ENCODE data around the gene RAMP3. TPM values are rescaled to one million over a fixed set of nuclear protein-coding genes. Genes with fewer than 3 reads are reported as not detected.

RAMP3 gene
- total and polyA plus RNA-seq, 2 donors (not counting 1 experiment from before 2014, with no cell fraction given): 0.17 TPM; not detected in 1

DNA sequence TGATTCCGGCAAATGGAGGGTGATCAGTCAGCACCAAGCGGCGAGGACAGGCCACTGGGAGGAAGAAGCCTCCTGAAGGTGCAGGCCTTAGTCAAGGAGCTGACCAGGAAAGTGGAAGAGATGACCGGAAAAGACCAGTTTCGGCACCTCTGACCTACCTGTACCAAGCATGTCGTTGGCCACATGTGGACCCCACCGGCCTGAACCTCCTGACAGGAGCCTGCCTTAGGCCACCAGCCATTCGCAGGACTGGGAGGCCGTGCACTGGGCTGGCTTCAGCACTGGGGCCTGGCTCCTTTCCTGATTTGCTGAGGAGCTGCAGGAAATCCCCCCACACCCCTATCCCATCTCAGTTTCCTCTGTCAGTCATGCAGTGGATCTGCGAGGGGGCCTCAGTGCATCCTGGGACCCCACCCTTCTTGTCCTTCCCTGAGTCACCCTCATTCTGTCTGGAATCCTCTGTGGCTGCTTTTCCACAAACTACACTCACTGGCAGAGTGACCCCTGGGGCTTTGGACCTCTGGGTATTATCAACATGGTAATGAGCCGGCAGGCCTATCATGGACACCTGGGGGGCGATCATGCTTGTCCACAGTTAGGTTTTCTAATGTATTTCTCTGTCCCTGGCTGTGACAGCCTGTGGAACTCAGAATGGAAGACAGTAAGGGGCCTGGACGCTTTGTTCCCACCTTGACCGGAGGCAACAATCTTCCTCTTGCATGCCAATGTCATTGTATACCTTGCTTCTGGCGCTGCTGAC, 33.0 kb downstream of the RAMP3 start:
- DNase-seq (ENCODE audit: low read depth in 2 of 2): no peak
- H4K20me1 ChIP-seq (ENCODE audit: control insufficient read depth, extremely low read depth, insufficient read depth, low read length): no peaks in the 10 kb centered on the region
- H3K27me3 ChIP-seq (ENCODE audit: control insufficient read depth, insufficient read depth, low read length): peaks cover 2% of the 10 kb centered on the region
- no peak overlapping the region for H2AFZ ChIP-seq (ENCODE audit: low read length)
- no peak overlapping the region for H3K4me2 ChIP-seq (ENCODE audit: extremely low read depth, insufficient read depth, low read length)
- TF ChIP-seq EZH2 (IDR thresholded peaks at IDR 0.05; ENCODE audit: low read length, missing control alignments): no peak
- TF ChIP-seq, protein P1, sequence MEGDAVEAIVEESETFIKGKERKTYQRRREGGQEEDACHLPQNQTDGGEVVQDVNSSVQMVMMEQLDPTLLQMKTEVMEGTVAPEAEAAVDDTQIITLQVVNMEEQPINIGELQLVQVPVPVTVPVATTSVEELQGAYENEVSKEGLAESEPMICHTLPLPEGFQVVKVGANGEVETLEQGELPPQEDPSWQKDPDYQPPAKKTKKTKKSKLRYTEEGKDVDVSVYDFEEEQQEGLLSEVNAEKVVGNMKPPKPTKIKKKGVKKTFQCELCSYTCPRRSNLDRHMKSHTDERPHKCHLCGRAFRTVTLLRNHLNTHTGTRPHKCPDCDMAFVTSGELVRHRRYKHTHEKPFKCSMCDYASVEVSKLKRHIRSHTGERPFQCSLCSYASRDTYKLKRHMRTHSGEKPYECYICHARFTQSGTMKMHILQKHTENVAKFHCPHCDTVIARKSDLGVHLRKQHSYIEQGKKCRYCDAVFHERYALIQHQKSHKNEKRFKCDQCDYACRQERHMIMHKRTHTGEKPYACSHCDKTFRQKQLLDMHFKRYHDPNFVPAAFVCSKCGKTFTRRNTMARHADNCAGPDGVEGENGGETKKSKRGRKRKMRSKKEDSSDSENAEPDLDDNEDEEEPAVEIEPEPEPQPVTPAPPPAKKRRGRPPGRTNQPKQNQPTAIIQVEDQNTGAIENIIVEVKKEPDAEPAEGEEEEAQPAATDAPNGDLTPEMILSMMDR (conservative IDR thresholded peaks at IDR 0.05 in 1 of 2, IDR thresholded peaks at IDR 0.05 in 1 of 2; ENCODE audit: low read depth in 1 of 2, low read length in 2 of 2): no peak
- no peaks in the 10 kb centered on the region for H3K79me2 ChIP-seq (ENCODE audit: control insufficient read depth, insufficient read depth, low read length)
- no peaks in the 10 kb centered on the region for H3K9me3 ChIP-seq (ENCODE audit: control insufficient read depth, insufficient read depth, low read depth, low read length)
- no peak overlapping the region for H3K27ac ChIP-seq (ENCODE audit: insufficient read depth, low read length)
- H3K4me3 ChIP-seq (replicated peaks in 1 of 4; ENCODE audit: control extremely low read depth in 1 of 4, insufficient read depth in 1 of 4, low read depth in 3 of 4, low read length in 4 of 4): no peak overlapping the region
- no peaks in the 10 kb centered on the region for H3K4me1 ChIP-seq (ENCODE audit: control insufficient read depth, extremely low read depth, insufficient read depth, low read length)
- H3K36me3 ChIP-seq (ENCODE audit: control insufficient read depth, insufficient read depth, low read length): no peaks in the 10 kb centered on the region
- no peak overlapping the region for H3K9ac ChIP-seq (ENCODE audit: insufficient read depth, low read length)

GRCh38 chr7:45191396-45191795, 33.8 kb downstream of the RAMP3 start:
- no peak overlapping the region for H3K9ac ChIP-seq (ENCODE audit: insufficient read depth, low read length)
- no peaks in the 10 kb centered on the region for H4K20me1 ChIP-seq (ENCODE audit: control insufficient read depth, extremely low read depth, insufficient read depth, low read length)
- H3K36me3 ChIP-seq (ENCODE audit: control insufficient read depth, insufficient read depth, low read length): no peaks in the 10 kb centered on the region
- no peak overlapping the region for H2AFZ ChIP-seq (ENCODE audit: low read length)
- H3K4me2 ChIP-seq (ENCODE audit: extremely low read depth, insufficient read depth, low read length): no peak overlapping the region
- no peak for TF ChIP-seq EZH2 (IDR thresholded peaks at IDR 0.05; ENCODE audit: low read length, missing control alignments)
- TF ChIP-seq, protein P1 (conservative IDR thresholded peaks at IDR 0.05 in 1 of 2, IDR thresholded peaks at IDR 0.05 in 1 of 2; ENCODE audit: low read depth in 1 of 2, low read length in 2 of 2): no peak
- H3K4me3 ChIP-seq (replicated peaks in 1 of 4; ENCODE audit: control extremely low read depth in 1 of 4, insufficient read depth in 1 of 4, low read depth in 3 of 4, low read length in 4 of 4): no peak overlapping the region
- H3K4me1 ChIP-seq (ENCODE audit: control insufficient read depth, extremely low read depth, insufficient read depth, low read length): no peaks in the 10 kb centered on the region
- no peak overlapping the region for H3K27ac ChIP-seq (ENCODE audit: insufficient read depth, low read length)
- peaks cover 2% of the 10 kb centered on the region for H3K27me3 ChIP-seq (ENCODE audit: control insufficient read depth, insufficient read depth, low read length)
- no peak for DNase-seq (ENCODE audit: low read depth in 2 of 2)
- no peaks in the 10 kb centered on the region for H3K9me3 ChIP-seq (ENCODE audit: control insufficient read depth, insufficient read depth, low read depth, low read length)
- no peaks in the 10 kb centered on the region for H3K79me2 ChIP-seq (ENCODE audit: control insufficient read depth, insufficient read depth, low read length)

DNA sequence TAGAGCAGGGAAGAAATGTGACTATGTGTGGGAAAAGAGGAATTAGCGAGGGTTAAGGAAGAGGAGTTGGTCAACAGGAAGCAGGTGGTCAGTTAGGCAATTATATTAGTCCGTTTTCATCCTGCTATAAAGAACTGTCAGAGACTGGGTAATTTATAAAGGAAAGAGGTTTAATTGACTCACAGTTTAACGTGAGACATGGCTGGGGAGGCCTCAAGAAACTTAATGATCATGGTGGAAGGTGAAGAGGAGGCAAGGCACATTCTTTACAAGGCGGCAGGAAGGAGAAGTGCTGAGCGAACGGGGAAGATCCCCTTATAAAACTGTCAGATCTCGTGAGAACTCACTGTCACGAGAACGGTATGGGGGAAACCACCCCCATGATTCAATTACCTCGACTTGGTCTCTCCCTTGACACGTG, 35.0 kb downstream of the RAMP3 start:
- no peak overlapping the region for H2AFZ ChIP-seq (ENCODE audit: low read length)
- H3K4me2 ChIP-seq (ENCODE audit: extremely low read depth, insufficient read depth, low read length): no peak overlapping the region
- TF ChIP-seq, protein P1 (conservative IDR thresholded peaks at IDR 0.05 in 1 of 2, IDR thresholded peaks at IDR 0.05 in 1 of 2; ENCODE audit: low read depth in 1 of 2, low read length in 2 of 2): no peak
- TF ChIP-seq EZH2 (IDR thresholded peaks at IDR 0.05; ENCODE audit: low read length, missing control alignments): no peak
- no peak overlapping the region for H3K27ac ChIP-seq (ENCODE audit: insufficient read depth, low read length)
- no peak for DNase-seq (ENCODE audit: low read depth in 2 of 2)
- no peaks in the 10 kb centered on the region for H3K36me3 ChIP-seq (ENCODE audit: control insufficient read depth, insufficient read depth, low read length)
- no peaks in the 10 kb centered on the region for H3K4me1 ChIP-seq (ENCODE audit: control insufficient read depth, extremely low read depth, insufficient read depth, low read length)
- no peaks in the 10 kb centered on the region for H3K79me2 ChIP-seq (ENCODE audit: control insufficient read depth, insufficient read depth, low read length)
- no peak overlapping the region for H3K9ac ChIP-seq (ENCODE audit: insufficient read depth, low read length)
- H3K9me3 ChIP-seq (ENCODE audit: control insufficient read depth, insufficient read depth, low read depth, low read length): no peaks in the 10 kb centered on the region
- H3K4me3 ChIP-seq (replicated peaks in 1 of 4; ENCODE audit: control extremely low read depth in 1 of 4, insufficient read depth in 1 of 4, low read depth in 3 of 4, low read length in 4 of 4): no peak overlapping the region
- H4K20me1 ChIP-seq (ENCODE audit: control insufficient read depth, extremely low read depth, insufficient read depth, low read length): no peaks in the 10 kb centered on the region
- peaks cover 2% of the 10 kb centered on the region for H3K27me3 ChIP-seq (ENCODE audit: control insufficient read depth, insufficient read depth, low read length)

All from fibroblast of lung (primary cell).